Stimulated activated CD8-positive, alpha-beta memory T cell treated with anti-CD3 and anti-CD28 coated beads, Interleukin-7, amount 100 ng/mL, for 1 hour (primary cell): ENCODE data around the gene DUOX1.
"Not testable (repeated sequence)": the region's sequence is repeated elsewhere in the genome, so short reads cannot be mapped to it uniquely, and the experiment has no call there.

ENCODE experiments used
- DNase-seq, 2 donors: peaks; one replicate each; pipeline ENCODE4 v3.0.0-alpha.2; 2020; ENCODE audit warnings: low read depth in 2 of 2

Gene DUOX1

DNA sequence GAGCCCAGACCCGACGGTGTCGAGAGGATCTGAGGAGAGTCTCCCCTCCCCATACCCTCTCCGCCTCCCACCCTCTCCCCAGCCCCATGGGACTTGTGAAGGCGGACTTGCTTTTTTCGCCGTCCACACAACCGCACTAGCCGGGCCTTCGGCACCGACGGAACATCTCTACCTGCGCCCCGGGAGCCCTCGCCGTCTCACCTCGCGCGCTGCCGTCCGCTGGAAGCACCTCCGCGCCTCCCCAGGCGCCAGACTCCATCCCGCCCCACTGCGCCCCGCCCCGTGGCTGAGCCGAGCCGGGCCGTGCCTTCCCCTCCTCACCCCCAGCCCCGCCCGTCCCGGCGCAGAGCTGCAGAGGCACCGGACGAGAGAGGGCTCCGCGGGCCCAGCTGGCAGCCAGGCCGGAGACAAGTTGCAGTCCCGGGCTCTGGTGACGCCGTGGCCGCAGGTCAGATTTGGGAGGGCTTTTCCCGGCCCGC is at the start of gene DUOX1, which contains the start of gene DUOXA1:
Gene DUOX1, plus strand, starts transcription at position 344 of the 479 bp plus-strand sequence. CDS start 1,973 bp downstream, outside the sequence.
Gene DUOXA1, minus strand, starts transcription at position 229 of the 479 bp plus-strand sequence. CDS start 6,865 bp downstream, outside the sequence.
- no peak for DNase-seq

DNA sequence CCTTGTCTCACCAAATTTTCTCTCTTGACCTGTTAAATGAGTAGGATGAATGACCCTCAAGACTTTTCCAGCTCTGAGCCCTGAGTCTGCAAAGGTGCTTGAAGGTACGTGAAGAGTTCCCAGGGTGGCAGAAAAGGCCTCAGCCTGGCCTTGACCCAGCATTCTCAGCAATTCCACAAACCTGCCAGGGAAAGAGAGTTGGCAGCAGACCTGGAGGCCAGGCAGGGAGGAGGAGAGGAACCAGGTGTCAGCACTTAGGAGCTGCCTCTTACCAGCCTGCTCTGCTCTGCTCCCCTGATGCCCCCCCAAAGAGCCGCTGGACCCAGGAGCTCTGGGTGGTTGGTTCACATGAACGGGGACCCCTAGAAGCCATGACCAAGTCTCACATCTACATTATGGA is 49.2 kb upstream of the DUOX1 start:
- not testable (repeated sequence) for DNase-seq

DNA sequence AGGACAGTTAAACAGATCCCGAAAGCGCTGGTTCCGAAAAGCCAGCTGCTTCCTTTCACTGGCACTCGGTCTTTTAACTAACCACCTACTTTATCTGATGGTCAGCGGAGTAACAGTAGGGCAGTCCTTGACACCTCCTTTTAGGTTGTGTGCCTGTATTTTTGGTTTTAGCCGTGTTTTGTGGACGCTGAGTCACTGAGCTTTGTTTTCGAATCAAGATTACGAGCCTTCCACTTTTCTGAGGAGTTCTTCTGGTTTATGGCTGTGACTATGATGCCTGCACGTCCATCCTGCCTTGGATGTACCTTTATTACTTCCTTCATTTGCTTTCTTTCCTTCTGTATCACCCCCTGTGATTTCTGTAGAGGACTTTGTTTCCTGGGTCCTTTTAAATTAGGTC is 47.4 kb upstream of the DUOX1 start:
- DNase-seq, result not testable (repeated sequence)

DNA sequence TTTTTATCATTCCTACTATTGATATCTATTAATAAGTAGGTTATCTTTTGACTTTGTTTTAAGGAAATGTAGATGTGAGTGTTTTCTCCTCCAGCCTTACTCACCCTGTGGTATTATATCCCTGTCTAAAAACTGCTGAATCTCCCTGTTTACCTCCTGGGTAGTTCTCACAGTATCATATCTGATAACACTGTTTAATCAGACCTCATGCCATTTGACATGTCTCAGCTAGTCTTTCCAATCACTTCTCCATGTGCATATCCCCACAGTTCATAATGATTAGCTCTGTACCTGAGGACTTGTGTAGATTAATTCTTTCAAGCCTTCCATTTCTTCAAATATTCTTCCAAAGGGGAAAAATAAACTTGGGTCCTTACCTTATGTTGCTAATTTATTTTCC is 46.6 kb upstream of the DUOX1 start:
- no peak for DNase-seq

DNA sequence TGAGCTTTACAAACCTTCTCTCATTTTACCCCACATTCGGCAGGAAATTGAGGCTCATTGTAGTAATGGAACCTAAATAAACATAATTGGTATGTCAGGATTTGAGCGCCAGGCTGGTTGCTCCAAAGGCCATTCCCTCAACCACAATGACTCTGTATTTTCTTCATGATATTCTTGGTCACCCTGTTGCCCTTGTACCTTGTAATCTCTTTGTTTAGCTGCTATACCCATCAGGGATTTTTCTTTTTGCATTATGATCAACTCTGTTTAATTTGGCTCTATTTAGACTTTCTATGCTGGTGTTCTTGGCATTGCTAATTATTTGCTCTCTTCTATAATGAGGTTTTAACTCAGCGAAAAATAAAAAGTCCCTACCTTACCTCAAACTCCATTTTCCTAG is 45.6 kb upstream of the DUOX1 start:
- no peak for DNase-seq

DNA sequence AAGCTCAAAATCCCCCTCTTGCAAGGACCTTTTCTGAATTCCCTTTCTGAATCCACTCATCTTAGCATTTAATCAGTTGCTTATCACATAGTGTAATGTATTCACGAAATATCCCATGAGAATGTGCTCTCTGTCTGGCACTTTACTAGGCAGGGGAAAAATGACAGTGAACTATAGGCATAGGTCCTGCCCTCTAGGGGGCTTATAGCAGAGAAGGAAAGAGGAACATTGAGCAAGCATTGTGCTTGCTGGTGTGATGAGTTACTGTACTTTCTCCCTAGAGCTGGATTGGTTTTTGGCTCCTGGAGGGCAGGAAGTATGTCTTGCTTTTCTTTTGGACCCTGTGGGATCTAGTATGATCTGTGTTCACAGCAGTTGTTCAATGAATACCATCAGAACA is 42.3 kb upstream of the DUOX1 start:
- no peak for DNase-seq

DNA sequence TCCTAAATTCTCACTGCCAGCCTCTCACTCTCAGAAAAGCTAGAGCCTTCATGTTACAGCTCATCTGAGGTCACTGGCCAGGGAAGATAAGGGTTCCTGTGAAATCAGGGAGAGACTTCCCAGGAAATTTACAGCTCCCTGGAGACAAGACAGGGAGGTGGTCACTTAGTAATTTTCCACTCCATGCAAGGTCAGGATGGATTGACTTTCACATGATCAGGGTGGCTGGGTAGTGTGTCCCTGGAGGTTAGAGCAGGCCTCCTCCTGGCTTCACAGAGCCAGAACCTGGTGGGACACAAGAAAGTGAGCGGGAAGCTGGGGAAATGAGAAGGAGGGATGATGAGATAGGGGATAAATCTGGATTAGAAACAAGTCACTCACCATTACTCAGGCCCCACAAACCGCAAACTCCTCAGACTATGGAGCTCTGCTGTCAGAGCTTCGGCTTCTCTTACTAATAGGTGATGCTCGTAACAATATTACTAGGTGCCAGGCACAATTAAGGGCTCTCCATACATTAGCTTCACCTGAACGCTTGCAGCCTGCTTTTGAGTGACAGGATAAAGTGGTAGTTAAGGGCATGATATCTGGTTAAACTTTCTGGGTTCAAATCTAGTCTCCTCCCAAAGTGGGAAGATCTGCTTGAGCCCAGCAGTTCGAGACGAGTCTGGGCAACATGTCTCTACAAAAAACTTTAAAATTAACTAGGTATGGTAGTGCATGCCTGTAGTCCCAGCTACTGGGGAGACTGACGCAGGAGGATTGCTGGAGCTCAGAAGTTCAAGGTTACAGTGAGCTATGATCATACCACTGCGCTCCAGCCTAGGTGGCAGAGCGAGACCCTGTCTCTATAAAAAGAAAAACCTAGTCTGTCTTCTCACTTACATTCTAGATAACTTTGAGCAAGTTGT is 40.7 kb upstream of the DUOX1 start:
- no peak for DNase-seq

DNA sequence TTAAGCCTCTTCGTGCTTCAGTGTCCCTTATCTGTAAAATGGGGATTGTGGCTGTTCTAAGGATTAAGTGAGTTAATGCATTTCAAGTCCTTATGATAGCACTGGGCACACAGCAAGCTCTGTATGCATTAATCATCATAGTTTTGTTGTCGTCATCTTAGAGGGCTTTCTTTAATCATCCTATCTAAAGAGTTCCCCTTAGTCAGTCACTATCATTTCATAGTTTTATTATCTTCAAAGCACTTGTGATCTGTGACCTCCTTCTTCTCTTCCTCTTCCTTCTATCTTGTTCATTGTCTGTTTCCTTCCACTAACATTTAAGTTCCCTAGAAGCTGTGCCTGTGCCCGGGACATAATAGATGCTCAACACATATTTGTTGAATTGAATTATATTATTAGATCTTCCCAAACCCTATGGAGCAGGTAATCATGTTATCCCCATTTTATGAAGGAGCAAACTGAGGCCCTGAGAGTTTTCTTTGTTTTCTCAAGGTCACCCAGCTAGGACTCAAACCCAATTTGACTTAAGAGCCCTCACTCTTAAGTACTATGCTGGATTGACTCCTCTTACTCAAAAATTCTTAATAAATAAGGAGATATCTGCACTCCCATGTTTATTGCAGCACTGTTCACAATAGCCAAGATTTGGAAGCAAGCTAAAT is 40.0 kb upstream of the DUOX1 start:
- no peak for DNase-seq

DNA sequence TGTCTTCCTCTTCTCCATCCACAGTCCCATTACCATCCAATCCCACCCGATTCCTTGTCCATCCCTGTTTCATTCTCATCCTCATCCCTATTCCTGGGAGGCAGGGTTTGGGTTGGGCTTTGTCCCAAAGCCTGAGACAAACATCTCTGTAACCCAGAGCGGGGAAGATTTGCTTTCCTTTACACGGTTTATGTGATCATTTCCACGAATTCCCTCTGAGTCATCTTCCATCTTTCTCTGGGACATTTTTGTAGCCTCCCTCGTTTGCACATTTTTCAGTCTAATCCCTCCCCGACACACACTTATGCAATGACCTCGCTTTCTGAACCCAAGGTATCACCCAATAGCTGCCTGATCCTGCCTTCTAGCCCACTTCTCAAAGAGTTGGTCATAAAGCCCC is 38.6 kb upstream of the DUOX1 start:
- DNase-seq, result no peak

DNA sequence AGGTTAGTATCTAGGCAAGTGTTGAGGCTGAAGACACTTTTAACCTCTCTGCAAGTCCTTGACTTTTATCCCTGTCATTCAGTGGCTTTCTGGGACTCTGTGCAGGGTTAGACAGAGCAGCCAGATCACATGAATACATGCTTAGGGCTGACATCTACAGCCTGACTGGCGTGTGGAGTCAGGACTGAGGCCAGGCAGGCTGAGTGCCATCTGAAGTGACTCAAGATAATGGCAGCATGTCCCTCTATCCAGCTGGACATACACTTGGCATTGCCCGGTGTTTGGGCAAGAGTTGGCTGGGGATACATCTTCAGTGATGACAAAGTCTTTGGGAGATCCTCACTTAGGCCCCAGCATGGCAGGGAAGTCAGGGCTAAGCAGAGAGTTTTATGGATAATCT is 38.2 kb upstream of the DUOX1 start:
- no peak for DNase-seq

DNA sequence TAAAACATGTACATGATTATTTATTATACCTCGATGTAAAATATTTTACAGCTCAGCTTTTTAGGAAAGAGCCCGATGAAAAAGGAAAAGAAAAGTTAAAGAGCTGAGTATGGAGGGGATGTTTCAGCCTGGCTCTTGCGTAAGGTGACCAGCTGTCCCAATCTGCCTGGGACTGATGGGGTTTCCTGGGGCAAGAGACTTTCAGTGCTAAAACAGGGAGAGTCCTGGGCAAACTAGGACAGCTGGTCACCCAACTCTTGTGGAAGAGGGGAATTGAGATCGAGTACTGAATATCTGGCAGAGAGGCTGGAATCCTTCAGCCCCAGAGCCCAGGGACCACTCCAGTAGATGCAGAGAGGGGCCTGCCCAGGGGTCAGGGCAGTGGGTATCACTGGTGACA is 36.8 kb upstream of the DUOX1 start:
- DNase-seq, result no peak

DNA sequence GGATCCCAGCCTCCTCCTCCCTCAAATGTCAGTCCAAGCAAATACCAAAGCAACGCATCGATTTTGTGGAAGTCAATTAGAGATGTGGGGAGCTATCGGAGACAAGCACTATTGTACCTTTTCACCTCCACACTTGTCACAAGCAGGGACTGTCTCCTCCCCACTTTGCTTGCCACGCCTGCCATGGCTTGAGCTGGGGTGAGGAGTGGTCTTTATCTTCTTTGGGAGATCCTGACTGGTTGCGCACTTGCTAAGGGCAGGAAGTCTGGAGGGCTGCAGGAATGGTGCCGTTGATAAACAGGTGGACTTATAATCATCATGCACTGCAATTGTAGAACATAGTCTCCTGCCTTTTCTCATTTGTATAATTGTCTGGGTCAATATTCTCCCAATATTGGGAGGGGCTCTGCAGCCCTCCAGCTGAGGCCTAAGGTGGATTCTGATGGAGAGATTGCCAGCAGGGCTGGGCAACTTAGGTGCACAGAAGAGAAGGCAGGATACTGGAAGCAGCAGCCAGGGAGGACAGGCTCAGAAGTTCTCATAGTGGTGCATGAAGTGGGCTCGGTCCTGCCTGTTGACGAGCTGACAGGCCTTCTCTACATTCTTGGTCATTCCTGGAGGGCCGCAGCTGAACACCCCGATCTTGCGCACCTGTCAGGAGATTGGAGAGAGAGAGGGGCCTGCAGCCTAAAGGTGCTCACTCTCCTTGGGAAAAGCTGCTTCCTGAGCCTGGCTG is 36.0 kb upstream of the DUOX1 start:
- DNase-seq, result no peak

DNA sequence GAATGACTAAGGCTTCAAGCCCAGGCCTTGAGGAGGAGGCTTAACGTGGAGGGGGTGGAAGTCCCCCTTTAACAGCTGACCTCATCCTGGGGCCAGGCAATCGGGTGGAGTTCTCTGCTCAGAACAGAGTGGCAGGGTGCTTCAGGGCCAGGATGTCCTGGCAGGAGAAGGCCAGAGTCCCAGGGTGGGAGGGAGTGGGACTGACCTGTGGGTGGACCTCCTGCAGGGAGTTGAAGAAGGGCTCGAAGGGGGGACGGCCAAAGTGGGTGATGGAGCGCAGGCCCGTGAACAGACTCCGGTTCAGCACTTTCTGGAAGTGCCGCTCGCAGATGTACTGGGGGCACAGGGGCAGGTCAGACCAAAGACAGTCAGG is 35.5 kb upstream of the DUOX1 start:
- DNase-seq, result no peak

DNA sequence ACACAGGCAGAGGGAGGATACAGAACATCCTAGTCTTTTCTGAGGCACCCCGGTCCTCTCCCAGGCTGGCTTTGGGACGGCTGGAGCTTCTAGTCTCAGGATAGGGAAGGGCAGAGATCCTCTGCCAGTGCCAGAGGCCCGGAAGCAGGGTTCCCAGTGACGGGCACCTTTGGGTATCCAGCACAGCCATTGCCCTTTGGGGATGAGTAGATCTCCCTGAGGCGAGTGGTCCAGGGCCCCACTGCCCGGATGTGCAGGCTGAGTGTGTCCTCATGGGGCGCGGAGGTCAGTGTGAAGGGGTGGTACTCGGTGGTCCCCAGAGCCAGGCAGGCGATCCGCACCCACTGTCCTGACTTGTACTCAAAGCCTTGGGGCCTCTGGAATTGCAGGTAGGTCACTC is 34.1 kb upstream of the DUOX1 start:
- no peak for DNase-seq

DNA sequence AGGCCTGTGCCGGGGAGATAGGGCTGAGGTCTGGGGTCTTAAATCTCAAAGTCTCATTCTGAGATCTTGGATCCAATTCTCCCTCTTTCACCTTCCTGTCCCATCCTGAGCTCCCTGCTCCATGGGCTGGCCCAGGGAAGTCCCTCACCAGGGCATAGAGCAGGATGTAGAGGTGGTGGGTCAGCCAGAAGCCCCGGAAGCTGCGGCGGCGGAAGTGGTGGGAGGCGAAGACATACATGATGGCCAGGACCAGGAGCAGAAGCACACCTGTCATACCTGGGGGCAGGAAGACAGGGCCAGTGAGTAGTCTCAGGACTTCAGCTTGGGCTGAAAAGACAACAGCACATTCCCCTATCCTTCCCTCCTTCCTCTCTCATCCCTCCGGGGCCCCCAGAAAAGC is 32.3 kb upstream of the DUOX1 start:
- no peak for DNase-seq

DNA sequence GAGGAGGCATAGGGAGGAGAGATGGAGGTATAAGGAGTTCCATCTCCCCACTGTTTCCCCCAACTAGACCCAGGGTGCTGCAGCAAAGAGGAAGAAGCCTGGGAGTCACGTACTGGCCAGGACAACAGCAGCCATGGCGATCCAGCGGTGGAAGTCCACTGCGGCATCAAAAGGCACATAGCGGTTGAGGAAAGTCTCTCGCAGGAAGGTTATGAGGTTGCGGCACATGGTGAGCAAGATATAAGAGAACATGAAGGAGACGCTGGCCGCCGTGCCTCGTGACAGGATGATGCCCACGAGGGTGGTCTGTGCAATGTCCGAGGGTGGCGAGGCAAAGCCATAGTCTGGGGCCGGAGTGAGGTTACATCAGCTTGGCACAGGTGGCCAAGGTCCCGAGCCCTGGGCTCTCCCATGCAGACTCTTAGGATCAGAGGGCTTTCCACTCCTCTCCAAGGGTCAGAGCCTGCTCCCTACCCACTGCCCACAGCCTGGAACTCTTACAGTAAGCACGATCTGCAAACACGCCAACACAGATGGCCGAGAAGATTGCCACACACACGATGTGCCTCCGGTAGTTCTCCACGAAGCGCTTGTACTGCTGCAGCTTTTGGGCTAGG is 30.1 kb upstream of the DUOX1 start:
- no peak for DNase-seq

DNA sequence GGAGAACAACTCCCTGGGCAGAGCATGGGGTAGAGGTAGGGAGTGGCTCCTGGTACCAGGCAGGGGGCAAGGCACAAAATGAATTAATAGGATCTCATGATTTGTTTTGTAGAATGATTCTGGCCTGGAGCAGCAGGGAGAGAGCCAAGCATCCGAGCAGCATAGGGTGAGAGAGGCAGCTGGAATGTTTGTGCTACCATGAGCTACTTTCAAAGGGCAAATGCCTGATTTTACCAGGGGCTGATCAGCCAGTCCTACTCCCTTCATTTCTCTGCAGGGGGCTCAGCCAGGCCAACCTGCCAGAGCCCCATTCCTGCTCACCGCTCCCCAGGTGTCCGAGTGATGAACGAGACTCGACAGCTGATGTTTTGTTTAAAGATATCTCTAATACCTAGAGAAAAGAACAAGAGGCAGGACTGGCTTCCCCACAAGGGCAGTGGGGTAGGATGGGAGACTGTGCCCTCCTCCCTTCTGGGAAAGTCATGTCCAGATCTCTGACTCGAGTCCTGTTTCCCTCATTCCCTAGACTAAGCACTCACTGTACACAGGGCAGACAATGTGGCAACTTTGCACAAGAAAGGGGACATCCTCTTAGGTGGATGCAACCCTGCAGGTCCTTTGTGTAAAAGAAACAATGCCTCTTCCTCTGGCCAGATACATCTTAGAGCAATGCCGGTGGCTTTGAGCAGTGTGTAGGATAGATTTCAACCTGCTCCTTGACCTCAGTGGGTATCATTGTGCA is 28.7 kb upstream of the DUOX1 start:
- no peak for DNase-seq

DNA sequence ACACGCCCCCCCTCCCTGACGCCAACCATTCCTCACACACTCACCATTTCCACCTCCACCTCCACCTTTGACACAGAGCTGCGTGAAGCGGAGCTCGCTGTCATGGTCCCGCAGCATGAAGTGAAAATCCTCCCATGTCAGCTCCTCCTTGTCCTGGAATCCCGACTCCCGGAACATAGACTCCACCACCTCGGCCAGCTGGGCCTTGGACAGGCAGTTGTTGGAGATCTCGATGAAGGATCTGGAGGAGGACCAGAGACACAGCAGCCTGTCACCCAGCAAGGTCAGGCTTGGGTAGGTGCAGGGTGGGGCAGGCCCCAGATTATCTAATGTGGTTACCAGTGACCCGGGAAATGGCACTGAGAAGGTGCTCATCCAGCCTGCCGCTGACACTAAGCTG is 28.0 kb upstream of the DUOX1 start:
- no peak for DNase-seq

DNA sequence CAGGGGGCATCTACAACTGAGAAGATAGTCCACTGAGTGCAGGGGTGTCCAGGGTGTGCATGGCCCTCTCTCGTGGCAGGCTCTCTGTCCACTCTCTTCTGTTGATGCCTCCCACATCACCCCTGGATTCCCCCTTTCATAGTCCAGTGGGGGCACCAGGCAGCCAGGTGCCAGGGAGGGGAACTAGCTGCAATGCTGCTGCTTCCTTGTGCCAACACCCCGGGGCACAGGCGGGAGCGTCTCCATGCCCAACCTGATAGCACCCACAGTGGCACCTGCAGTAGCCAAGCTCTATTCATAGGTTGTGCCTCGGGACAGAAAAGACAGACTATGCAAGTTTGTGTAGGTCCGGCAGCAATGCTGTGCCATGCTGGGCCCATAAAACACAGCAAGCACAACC is 27.6 kb upstream of the DUOX1 start:
- no peak for DNase-seq

DNA sequence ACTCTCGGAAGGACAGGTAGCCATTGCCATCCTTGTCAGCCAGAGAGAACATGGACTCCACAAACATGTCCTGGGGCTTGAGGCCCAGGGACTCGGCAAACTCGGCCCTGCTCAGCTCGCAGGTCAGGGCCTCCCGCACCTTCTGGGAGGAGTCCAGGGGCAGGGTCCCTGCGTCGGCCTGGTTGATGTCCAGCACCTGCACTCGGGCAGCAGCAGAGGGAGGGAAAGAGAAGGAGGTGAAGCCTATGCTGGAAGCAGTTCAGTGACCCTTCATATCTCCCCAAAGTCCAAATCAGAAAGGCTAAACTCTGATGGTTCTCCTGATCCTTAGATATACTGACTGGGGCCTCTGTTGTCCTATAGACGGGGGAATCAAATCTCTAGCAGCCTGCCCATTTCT is 25.6 kb upstream of the DUOX1 start:
- DNase-seq, result not testable (repeated sequence)

DNA sequence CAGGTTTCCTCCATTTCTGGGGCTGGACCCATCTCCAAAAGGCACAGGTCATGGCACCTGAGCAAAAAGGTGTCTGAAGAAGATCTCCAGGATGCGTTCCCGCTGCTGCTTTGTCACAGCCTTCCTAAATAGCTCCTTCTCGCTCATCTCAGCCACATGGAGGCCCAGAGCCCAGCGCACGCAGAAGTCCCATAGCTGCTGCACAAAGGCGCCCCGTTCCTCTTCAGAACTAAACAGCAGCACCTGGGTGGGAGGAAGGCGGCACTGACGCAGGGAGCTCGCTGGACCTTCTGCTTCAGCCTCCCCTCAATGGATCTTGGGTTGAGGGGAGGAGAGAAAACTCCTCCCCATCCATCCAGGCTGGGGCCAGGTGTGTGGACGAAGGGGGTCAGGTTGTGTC is 24.2 kb upstream of the DUOX1 start:
- DNase-seq, result no peak
